Fibroblast of skin of left quadriceps (primary cell): ENCODE data around the gene HLX.

Experiments used
- DNase-seq, 2 experiments: peaks; one replicate each; pipeline ENCODE4 v3.0.0-alpha.2; 2013; ENCODE audit warnings: low read depth in 2 of 2

The HLX gene, protein sequence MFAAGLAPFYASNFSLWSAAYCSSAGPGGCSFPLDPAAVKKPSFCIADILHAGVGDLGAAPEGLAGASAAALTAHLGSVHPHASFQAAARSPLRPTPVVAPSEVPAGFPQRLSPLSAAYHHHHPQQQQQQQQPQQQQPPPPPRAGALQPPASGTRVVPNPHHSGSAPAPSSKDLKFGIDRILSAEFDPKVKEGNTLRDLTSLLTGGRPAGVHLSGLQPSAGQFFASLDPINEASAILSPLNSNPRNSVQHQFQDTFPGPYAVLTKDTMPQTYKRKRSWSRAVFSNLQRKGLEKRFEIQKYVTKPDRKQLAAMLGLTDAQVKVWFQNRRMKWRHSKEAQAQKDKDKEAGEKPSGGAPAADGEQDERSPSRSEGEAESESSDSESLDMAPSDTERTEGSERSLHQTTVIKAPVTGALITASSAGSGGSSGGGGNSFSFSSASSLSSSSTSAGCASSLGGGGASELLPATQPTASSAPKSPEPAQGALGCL

DNA sequence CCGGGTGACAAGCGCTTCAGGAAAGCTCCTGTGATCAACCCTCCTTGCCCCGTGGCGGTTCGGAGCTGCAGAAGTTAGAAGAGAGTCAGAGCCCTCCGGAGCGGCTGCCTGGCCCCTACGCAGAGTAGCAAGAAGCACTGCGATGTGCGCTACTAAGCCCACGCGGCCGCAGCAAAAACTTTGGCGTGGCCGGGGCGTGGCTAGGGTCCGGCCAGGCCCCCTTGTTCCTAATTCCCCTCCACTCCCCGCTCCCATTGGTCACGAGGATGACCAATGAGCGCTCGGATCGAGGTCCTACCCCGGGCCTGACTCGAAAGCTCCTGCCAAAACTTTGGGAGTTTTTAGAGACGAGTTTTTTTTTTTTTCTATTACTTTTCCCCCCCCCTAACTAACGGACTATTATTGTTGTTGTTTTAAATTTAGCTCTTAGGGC lies at the start of gene HLX:
Gene HLX (plus strand): TSS at position 368 of the 433 bp plus-strand sequence. CDS start 415 bp downstream, outside the sequence.
- DNase-seq, result peak; percentile 87 to 89

DNA sequence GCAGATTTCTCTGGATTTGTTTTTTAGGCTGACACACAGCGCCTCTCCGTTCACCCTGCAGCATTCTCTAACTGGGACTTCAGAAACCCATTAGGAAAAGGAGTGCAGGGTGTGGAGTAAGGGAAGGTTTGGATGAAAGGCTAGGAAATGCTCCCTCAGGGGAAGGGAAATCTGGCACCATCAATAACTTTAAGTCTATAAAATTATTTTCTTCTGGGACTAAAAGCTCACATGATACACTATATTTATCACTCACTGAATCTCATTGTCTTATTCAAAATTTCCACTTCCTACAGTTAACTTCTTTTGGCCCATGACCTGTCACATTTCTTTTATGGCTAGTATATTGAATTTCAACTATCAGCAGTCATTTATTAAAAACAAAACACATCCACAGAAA lies 45.8 kb upstream of the HLX start:
- DNase-seq, result no peak

DNA sequence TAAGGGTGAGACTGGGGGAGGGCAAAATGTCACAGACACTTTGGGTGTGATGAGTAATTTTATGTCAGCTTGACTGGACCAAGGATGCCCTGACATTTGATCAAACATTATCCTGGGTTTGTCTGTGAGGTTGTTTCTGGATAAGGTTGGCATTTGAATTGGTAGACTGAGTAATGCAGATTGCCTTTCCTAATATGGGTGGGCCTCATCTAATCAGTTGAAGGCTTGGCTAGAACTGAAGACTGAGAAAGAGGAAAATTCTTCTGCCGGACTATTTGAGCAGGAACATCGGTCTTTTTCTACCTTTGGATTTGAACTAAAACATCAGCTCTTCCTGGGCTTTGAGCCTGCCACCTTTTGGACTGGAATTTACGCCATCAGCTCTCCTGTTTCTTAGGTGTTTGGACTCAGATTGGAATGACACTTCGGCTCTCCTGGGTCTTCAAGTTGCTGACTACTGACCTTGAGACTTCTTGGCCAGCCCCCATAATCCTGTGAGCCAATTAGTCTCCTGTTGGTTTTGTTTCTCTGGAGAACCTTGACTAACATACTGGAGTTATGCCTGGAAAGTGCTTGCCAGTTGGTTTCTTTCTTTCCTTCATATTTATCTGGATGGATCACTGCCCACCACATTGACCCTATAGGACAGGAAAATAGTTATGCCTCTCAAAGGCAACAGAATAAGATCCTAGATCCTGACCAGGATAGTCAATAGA lies 44.9 kb upstream of the HLX start:
- DNase-seq, result no peak

- DNase-seq, result no peak
These were observed 40.7 kb upstream of the HLX start for GRCh38 chr1:220838578-220838977.

DNA sequence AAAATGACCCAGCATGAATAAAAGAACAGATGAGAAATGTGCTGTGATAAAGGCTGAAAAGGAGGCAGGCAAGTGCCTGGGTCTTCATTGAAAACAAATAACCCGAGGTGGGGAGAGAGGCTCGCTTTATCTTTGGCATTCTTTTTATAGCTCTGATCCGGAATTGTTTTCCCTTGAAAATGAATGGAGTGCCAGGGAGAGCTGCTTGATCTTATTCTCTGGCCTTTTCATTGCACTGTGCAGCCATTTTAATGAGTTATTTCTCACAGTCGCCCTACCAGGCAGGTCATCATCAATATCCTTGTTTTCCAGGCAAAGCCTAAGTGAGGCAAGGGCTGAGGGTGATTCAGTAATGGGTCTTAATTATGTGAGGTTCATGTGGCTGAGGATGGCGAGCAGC lies 39.8 kb upstream of the HLX start:
- no peak for DNase-seq

DNA sequence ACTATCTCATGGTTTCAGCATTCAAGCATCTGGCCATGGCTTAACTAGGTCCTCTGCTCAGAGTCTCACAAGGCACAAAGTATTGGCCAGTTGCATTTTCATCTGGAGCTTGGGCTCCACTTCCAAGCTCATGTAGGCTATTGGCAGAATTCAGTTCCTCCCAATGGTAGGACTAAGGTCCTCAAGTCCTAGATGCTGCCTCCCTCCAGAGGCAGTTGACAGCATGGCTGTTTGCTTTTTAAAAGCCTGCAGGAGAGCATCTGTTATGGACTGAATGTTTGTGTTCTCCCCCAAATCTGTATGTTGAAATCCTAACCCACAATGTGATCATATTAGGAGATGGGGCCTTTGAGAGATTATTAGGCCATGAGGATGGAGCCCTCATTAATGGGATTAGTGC lies 38.0 kb upstream of the HLX start:
- no peak for DNase-seq

DNA sequence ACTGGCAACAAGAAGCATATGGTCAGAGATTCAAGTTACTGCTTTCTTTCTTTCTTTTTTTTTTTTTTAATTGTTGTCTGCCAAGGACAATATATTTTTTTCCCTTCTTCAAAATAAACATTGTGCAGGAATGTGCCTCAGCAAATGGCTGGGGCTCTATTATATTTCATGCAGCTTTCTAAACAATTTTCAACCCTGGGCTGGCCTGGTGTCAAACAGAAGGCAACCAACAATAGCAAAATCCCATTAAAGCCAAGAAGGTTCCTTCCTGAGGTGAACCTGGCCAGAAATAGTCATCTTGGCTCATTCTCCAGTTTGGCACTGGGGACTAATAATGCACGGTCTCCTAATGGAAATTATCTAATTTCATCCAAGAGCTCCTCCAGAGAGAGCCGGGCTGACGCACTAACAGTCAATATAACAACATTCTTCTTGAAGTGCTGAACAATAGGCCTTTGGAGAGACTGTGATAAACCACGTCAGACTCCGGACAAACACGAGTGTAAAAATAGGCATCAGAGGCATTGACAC lies 35.7 kb upstream of the HLX start:
- no peak for DNase-seq

- DNase-seq, result no peak
These were observed 26.8 kb upstream of the HLX start for GRCh38 chr1:220852408-220852807.

- DNase-seq, result no peak
These were observed 6.9 kb upstream of the HLX start for GRCh38 chr1:220872296-220872695.

DNA sequence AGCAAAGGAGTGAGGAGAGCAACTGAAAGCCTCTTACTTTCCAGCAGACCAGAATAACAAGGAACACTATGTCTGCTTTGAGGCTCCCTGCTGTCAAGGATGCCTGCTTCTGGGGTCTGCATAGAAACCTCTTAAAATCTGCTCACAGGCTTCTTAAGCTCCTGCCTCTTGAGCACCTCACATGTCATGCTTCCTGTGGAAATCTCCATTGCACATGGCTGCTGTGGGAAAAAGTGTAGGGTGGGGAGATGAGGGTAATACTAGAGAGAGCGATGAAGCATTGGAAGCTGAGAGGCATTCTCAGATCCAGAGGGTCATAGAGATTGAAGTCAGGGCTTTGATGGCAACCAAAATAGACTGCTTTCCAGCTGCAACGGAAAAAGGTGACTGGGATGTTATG lies 6.2 kb upstream of the HLX start:
- no peak for DNase-seq

GRCh38 chr1:220873868-220874655 lies 5.2 kb upstream of the HLX start:
- peak; percentile 49 to 52 for DNase-seq

- no peak for DNase-seq
These were observed 4.0 kb upstream of the HLX start for GRCh38 chr1:220875260-220875659.

- no peak for DNase-seq
These were observed 2.5 kb upstream of the HLX start for GRCh38 chr1:220876511-220877376.

GRCh38 chr1:220877377-220878095 lies 1.7 kb upstream of the HLX start:
- DNase-seq, result no peak

GRCh38 chr1:220878191-220879075 lies 810 bp upstream of the HLX start:
- DNase-seq, result no peak

GRCh38 chr1:220879509-220880361 lies 492 bp downstream of the HLX start:
- DNase-seq, result no peak

GRCh38 chr1:220880362-220880670 lies 1.1 kb downstream of the HLX start:
- no peak for DNase-seq

DNA sequence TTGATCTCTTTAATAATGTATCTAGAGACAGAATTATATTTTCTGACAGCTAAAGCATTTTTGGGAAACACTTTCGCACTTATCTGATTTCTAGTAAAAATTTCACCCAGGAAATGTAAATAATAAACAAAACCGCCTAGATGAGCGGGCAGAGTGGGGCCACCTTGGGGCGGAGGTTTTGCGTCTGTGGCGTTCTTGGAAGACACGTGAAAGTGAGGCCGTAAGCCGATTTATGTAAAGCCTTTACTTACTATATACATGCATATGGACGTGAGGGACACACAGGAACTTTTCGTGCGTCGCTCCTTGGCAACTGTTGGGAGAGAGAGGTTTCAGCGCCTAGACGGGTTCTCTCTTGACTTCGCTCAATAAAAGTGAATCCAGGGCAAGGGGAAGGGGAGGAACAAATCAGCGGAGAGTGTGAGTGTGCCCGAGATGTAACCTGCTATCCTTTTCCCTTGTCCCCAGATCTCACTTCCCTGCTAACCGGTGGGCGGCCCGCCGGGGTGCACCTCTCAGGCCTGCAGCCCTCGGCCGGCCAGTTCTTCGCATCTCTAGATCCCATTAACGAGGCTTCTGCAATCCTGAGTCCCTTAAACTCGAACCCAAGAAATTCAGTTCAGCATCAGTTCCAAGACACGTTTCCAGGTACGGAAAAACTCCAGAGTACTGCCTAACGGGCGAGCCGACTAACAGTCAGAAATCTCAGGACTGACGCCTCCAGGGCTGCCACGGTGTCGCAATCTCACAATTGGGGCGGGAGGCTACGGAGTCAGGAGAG lies 1.7 kb downstream of the HLX start:
- no peak for DNase-seq
